ENCODE measurements around the gene MILR1. TPM values are rescaled to one million over a fixed set of nuclear protein-coding genes. Genes with fewer than 3 reads are reported as not detected.

The MILR1 gene
- polyA plus RNA-seq, 1 experiment, result 0.75 TPM

GRCh38 chr17:64515829-64516228 lies 66.9 kb downstream of the MILR1 start:
- no peak for TF ChIP-seq CTCF (IDR thresholded peaks at IDR 0.05; ENCODE audit: insufficient read depth, low read depth, low read length)
- DNase-seq (ENCODE audit: low read depth), result no peak
- ChIA-PET POLR2A (no interaction called here), CTCF (interaction anchor here (1.1 kb wide), 2 partner anchors 8 to 96 kb away, joined by 4 read pairs; no protein-coding TSS in a partner anchor)
- Histone ChIP-seq H3K4me3 (ENCODE audit: low read depth, low read length) (no peak overlapping the region), H3K27me3 (ENCODE audit: control insufficient read depth, insufficient read depth, low read length) (no peaks in the 10 kb centered on the region), H3K36me3 (ENCODE audit: control insufficient read depth, insufficient read depth, low read length) (peaks cover 11% of the 10 kb centered on the region)

Small RNA genes within 50 kb of the gene (small RNA-seq; reads per million reads assigned to genes)
- gene ATP5MFP4 (ENCODE audit: insufficient read length, low read depth, low replicate concordance) (not detected), gene MIR1273E (ENCODE audit: insufficient read length, low read depth, low replicate concordance) (not detected)

Other genes starting within 250 kb of the MILR1 start
- 35.0 and 39.9 TPM in 2 replicates for gene TEX2, start 185.9 kb upstream of the MILR1 start, polyA plus RNA-seq (2011; rRNA removed)
- 0.01 and 0.07 TPM in 2 replicates for gene PECAM1, start 58.3 kb upstream of the MILR1 start, polyA plus RNA-seq (2011; rRNA removed)
- 4.5 and 5.7 TPM in 2 replicates for gene POLG2, start 47.9 kb downstream of the MILR1 start, polyA plus RNA-seq (2011; rRNA removed)
- 636 and 850 TPM in 2 replicates for gene DDX5, start 57.2 kb downstream of the MILR1 start, polyA plus RNA-seq (2011; rRNA removed)
- gene CEP95, start 57.9 kb downstream of the MILR1 start, polyA plus RNA-seq (2011; rRNA removed), result 17.6 and 26.3 TPM in 2 replicates
- gene SMURF2, start 213.2 kb downstream of the MILR1 start, polyA plus RNA-seq (2011; rRNA removed), result 18.8 and 38.5 TPM in 2 replicates